ENCODE results near the gene LY86.

DNA sequence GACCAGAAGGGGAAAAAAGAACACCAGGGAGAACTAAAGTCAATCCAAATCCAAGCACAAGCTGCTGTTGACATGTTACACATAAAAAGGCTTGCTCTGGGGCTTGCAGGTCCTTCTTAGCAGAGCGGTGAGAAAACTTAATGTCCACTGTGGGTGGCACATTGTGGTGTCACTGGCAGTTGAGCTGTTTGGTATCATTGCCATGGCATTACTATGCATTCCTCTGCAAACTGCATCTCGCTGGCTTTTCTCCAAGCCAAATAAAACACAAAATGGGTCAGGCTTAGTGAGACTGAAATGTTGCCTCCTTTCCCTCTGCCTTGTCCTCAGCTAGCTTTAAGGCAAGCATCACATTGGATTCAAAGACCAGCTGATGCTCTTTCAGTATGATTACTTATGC, 40.9 kb downstream of the LY86 start:
- TF ChIP-seq, protein P1, sequence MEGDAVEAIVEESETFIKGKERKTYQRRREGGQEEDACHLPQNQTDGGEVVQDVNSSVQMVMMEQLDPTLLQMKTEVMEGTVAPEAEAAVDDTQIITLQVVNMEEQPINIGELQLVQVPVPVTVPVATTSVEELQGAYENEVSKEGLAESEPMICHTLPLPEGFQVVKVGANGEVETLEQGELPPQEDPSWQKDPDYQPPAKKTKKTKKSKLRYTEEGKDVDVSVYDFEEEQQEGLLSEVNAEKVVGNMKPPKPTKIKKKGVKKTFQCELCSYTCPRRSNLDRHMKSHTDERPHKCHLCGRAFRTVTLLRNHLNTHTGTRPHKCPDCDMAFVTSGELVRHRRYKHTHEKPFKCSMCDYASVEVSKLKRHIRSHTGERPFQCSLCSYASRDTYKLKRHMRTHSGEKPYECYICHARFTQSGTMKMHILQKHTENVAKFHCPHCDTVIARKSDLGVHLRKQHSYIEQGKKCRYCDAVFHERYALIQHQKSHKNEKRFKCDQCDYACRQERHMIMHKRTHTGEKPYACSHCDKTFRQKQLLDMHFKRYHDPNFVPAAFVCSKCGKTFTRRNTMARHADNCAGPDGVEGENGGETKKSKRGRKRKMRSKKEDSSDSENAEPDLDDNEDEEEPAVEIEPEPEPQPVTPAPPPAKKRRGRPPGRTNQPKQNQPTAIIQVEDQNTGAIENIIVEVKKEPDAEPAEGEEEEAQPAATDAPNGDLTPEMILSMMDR (IDR thresholded peaks at IDR 0.05): no peak
- TF ChIP-seq EZH2 (IDR thresholded peaks at IDR 0.05; ENCODE audit: borderline replicate concordance, insufficient read depth, low read depth, low read length, poor library complexity, severe bottlenecking): no peak

Measured in B cell (primary cell).